H9 (cell line): Measurements from ENCODE around the gene POMGNT2. TPM values are rescaled to one million over a fixed set of nuclear protein-coding genes. Genes with fewer than 3 reads are reported as not detected.

ENCODE experiments used
- DNase-seq: peaks from one replicate; pipeline ENCODE4 v3.0.0-alpha.2; 2017
- H2AFZ ChIP-seq: one replicate; pipeline ENCODE4 v1.6.1; 2013; ENCODE audit warnings: mild to moderate bottlenecking, low read length, control low read depth, moderate library complexity
- H2AK5ac ChIP-seq: 2 replicates; pipeline ENCODE4 v1.6.1; 2013; ENCODE audit warnings: low read length, control low read depth, mixed read lengths; ENCODE audit not compliant: insufficient read length
- H2BK120ac ChIP-seq: one replicate; pipeline ENCODE4 v1.6.1; 2013; ENCODE audit warnings: low read depth, mild to moderate bottlenecking, low read length, control low read depth, inconsistent platforms; ENCODE audit not compliant: poor library complexity, severe bottlenecking
- H2BK12ac ChIP-seq: 2 replicates; pipeline ENCODE4 v1.6.1; 2013; ENCODE audit warnings: low read length, control low read depth, mixed read lengths, low read depth; ENCODE audit not compliant: insufficient read length
- H2BK15ac ChIP-seq: 2 replicates; pipeline ENCODE4 v1.6.1; 2013; ENCODE audit warnings: low read depth, low read length, control low read depth
- H2BK20ac ChIP-seq: one replicate; pipeline ENCODE4 v1.6.1; 2013; ENCODE audit warnings: low read depth, mild to moderate bottlenecking, low read length, control low read depth, inconsistent platforms; ENCODE audit not compliant: poor library complexity, severe bottlenecking
- H2BK5ac ChIP-seq: 2 replicates; pipeline ENCODE4 v1.6.1; 2013; ENCODE audit warnings: low read length, control low read depth, mixed read lengths; ENCODE audit not compliant: insufficient read length
- H3K14ac ChIP-seq: 2 replicates; pipeline ENCODE4 v1.6.1; 2013; ENCODE audit warnings: low read length, control low read depth; ENCODE audit not compliant: insufficient read depth
- H3K18ac ChIP-seq: 2 replicates; pipeline ENCODE4 v1.6.1; 2013; ENCODE audit warnings: low read depth, mild to moderate bottlenecking, mixed read lengths, low read length, control low read depth; ENCODE audit not compliant: insufficient read length
- H3K23ac ChIP-seq: 2 replicates; pipeline ENCODE4 v1.6.1; 2013; ENCODE audit warnings: low read length, control low read depth, mixed read lengths, low read depth; ENCODE audit not compliant: insufficient read length
- H3K23me2 ChIP-seq: 2 replicates; pipeline ENCODE4 v1.6.1; 2013; ENCODE audit warnings: low read depth, mild to moderate bottlenecking, mixed read lengths, low read length, control low read depth; ENCODE audit not compliant: insufficient read length, poor library complexity, severe bottlenecking
- H3K27ac ChIP-seq: 2 replicates; pipeline ENCODE4 v1.5.1; 2013; ENCODE audit warnings: low read length, control low read depth, mixed read lengths, low read depth; ENCODE audit not compliant: insufficient read length
- H3K27me3 ChIP-seq: 2 replicates; pipeline ENCODE4 v1.6.1; 2013; ENCODE audit warnings: low read length, control low read depth, inconsistent platforms; ENCODE audit not compliant: insufficient read depth
- H3K4ac ChIP-seq: 2 replicates; pipeline ENCODE4 v1.6.1; 2013; ENCODE audit warnings: low read depth, mild to moderate bottlenecking, control low read depth, inconsistent platforms, low read length, moderate library complexity
- H3K4me1 ChIP-seq: 2 replicates; pipeline ENCODE4 v1.6.1; 2013; ENCODE audit warnings: low read length, control low read depth, inconsistent platforms; ENCODE audit not compliant: insufficient read depth
- H3K4me2 ChIP-seq: 2 replicates; pipeline ENCODE4 v1.6.1; 2013; ENCODE audit warnings: low read length, control low read depth, mixed read lengths; ENCODE audit not compliant: insufficient read length, insufficient read depth
- H3K56ac ChIP-seq: 2 replicates; pipeline ENCODE4 v1.6.1; 2013; ENCODE audit warnings: low read depth, mild to moderate bottlenecking, mixed read lengths, low read length, control low read depth; ENCODE audit not compliant: insufficient read length
- H3K79me1 ChIP-seq: 2 replicates; pipeline ENCODE4 v1.6.1; 2013; ENCODE audit warnings: low read depth, mild to moderate bottlenecking, moderate library complexity, low read length, control low read depth, inconsistent platforms; ENCODE audit not compliant: insufficient read depth, poor library complexity, severe bottlenecking
- H3K79me2 ChIP-seq: 2 replicates; pipeline ENCODE4 v1.6.1; 2013; ENCODE audit warnings: low read length, control low read depth, inconsistent platforms; ENCODE audit not compliant: insufficient read depth
- H3K9ac ChIP-seq: 2 replicates; pipeline ENCODE4 v1.6.1; 2013; ENCODE audit warnings: low read length, control low read depth, mixed read lengths; ENCODE audit not compliant: insufficient read length; ENCODE audit errors: extremely low read depth
- H3K9me3 ChIP-seq: one replicate; pipeline ENCODE4 v1.6.1; 2013; ENCODE audit warnings: low read depth, low read length, inconsistent platforms; ENCODE audit not compliant: control insufficient read depth
- H3T11ph ChIP-seq: one replicate; pipeline ENCODE4 v1.6.1; 2013; ENCODE audit warnings: mild to moderate bottlenecking, low read length, control low read depth, inconsistent platforms
- H4K20me1 ChIP-seq: one replicate; pipeline ENCODE4 v1.6.1; 2013; ENCODE audit not compliant: control insufficient read depth, insufficient read length, insufficient read depth
- H4K5ac ChIP-seq: 2 replicates; pipeline ENCODE4 v1.6.1; 2013; ENCODE audit warnings: low read depth, mild to moderate bottlenecking, mixed read lengths, low read length, control low read depth; ENCODE audit not compliant: insufficient read length
- H4K8ac ChIP-seq: replicated peaks from 2 replicates; pipeline ENCODE4 v1.6.1; 2013; ENCODE audit warnings: low read length, control low read depth, mixed read lengths, low read depth; ENCODE audit not compliant: insufficient read length
- H4K91ac ChIP-seq: 2 replicates; pipeline ENCODE4 v1.6.1; 2013; ENCODE audit warnings: low read depth, mild to moderate bottlenecking, moderate library complexity, mixed read lengths, low read length, control low read depth; ENCODE audit not compliant: insufficient read length
- H3K27ac Mint-ChIP-seq, 3 experiments: 2 replicates in 2 of 3; 3 replicates in 1 of 3; pipeline ENCODE4 v1.8.0; 2020 to 2021; ENCODE audit warnings: mixed read lengths in 3 of 3, mild to moderate bottlenecking in 1 of 3, moderate library complexity in 1 of 3
- H3K27me3 Mint-ChIP-seq: 2 replicates; pipeline ENCODE4 v1.8.0; 2021; ENCODE audit warnings: low read depth, mild to moderate bottlenecking, moderate library complexity, mixed read lengths
- H3K36me3 Mint-ChIP-seq, 3 experiments: 2 replicates in 2 of 3; 3 replicates in 1 of 3; pipeline ENCODE4 v1.8.0; 2020 to 2021; ENCODE audit warnings: low read depth in 3 of 3, mixed read lengths in 3 of 3; ENCODE audit not compliant: insufficient read depth in 1 of 3
- H3K4me1 Mint-ChIP-seq, 2 experiments: 2 replicates each; pipeline ENCODE4 v1.8.0; 2020; ENCODE audit warnings: mixed read lengths in 2 of 2
- H3K4me3 Mint-ChIP-seq, 2 experiments: 2 replicates in 1 of 2; 3 replicates in 1 of 2; pipeline ENCODE4 v1.8.0; 2020 to 2021; ENCODE audit warnings: mild to moderate bottlenecking in 2 of 2, mixed read lengths in 2 of 2, moderate library complexity in 1 of 2
- H3K9me3 Mint-ChIP-seq, 2 experiments: 2 replicates in 1 of 2; 3 replicates in 1 of 2; pipeline ENCODE4 v1.8.0; 2020; ENCODE audit warnings: mild to moderate bottlenecking in 2 of 2, mixed read lengths in 2 of 2, moderate library complexity in 1 of 2
- WGBS: extraction: QIAGEN DNeasy Blood & Tissue Kit; methylation state at CpG from one replicate; pipeline ENCODE4 v1.1.7; 2013; ENCODE audit warnings: missing lambda C conversion rate, low lambda C conversion rate, mixed read lengths; ENCODE audit not compliant: insufficient read length; ENCODE audit errors: extremely low coverage; 5-methylcytosine and 5-hydroxymethylcytosine counted together
- total RNA-seq: library from RNA; stranded (reverse); gene quantifications from 2 replicates; pipeline ENCODE4 v1.2.1, GENCODE V29; 2021
- TF ChIP-seq, protein P1 (sequence below): fragments of 200-600 bp; sonication (generic); conservative IDR thresholded peaks from 3 replicates; pipeline ENCODE4 v1.8.0; 2021; ENCODE audit warnings: antibody characterized with exemption, mild to moderate bottlenecking

The POMGNT2 gene
- total RNA-seq, 1 experiment from 2014 or later = 14.0 TPM

DNA sequence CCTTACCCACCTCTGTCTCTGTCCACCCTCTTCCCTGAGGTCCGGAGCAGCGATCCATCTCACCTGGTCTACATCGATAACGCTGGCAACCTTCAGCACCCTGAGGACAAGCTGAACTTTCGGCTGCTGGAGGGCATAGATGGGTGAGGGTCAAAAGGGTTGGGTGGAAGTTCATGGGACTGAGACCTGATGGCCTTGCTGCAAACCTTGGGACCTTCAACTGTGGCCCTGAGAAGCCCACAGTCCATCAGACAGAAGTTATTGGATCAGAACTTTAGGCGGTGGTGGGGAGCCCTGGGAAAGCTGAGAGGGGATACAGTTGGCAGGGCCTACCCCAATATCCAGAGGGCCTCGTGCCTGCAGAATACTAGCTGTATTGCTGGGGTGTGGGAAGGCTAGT, 50.5 kb downstream of the POMGNT2 start:
- no peak overlapping the region for H3K23ac ChIP-seq
- no peak overlapping the region for H2BK120ac ChIP-seq
- peaks cover 2 to 13% (median 3%) of the 10 kb centered on the region in 3 experiments; a peak in 5 of 7 replicates for H3K36me3 Mint-ChIP-seq
- no peaks in the 10 kb centered on the region for H3K9me3 ChIP-seq
- H4K91ac ChIP-seq = no peak overlapping the region
- no peak overlapping the region for H3K27ac ChIP-seq
- H2BK5ac ChIP-seq = no peak overlapping the region
- H3K14ac ChIP-seq = no peak overlapping the region
- H3K4me1 ChIP-seq = no peaks in the 10 kb centered on the region; the same call in 1 of the 2 replicates
- no peaks in the 10 kb centered on the region for H4K20me1 ChIP-seq
- 0 out of 4 replicates have a peak, but pooled peaks cover 1 to 6% of the 10 kb centered on the region in 2 experiments for H3K4me1 Mint-ChIP-seq
- H3K4ac ChIP-seq = no peak overlapping the region
- no peak overlapping the region for H3K4me3 Mint-ChIP-seq
- no peak overlapping the region for H4K8ac ChIP-seq
- H2BK15ac ChIP-seq = no peak overlapping the region
- H3K56ac ChIP-seq = no peak overlapping the region
- no peak overlapping the region for H2BK20ac ChIP-seq
- peaks cover 8 to 15% of the 10 kb centered on the region in 2 experiments for H3K9me3 Mint-ChIP-seq
- no peaks in the 10 kb centered on the region for H3K79me1 ChIP-seq
- H2BK12ac ChIP-seq = no peak overlapping the region
- H2AK5ac ChIP-seq = no peak overlapping the region
- H3K23me2 ChIP-seq = no peaks in the 10 kb centered on the region
- no peak overlapping the region for H3K27ac Mint-ChIP-seq
- H3T11ph ChIP-seq = no peak overlapping the region
- no peaks in the 10 kb centered on the region for H3K27me3 ChIP-seq
- peaks cover 14% of the 10 kb centered on the region for H3K27me3 Mint-ChIP-seq
- no peak overlapping the region for H3K18ac ChIP-seq
- H3K79me2 ChIP-seq = no peaks in the 10 kb centered on the region
- TF ChIP-seq, protein P1, sequence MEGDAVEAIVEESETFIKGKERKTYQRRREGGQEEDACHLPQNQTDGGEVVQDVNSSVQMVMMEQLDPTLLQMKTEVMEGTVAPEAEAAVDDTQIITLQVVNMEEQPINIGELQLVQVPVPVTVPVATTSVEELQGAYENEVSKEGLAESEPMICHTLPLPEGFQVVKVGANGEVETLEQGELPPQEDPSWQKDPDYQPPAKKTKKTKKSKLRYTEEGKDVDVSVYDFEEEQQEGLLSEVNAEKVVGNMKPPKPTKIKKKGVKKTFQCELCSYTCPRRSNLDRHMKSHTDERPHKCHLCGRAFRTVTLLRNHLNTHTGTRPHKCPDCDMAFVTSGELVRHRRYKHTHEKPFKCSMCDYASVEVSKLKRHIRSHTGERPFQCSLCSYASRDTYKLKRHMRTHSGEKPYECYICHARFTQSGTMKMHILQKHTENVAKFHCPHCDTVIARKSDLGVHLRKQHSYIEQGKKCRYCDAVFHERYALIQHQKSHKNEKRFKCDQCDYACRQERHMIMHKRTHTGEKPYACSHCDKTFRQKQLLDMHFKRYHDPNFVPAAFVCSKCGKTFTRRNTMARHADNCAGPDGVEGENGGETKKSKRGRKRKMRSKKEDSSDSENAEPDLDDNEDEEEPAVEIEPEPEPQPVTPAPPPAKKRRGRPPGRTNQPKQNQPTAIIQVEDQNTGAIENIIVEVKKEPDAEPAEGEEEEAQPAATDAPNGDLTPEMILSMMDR = no peak
- no peak overlapping the region for H4K5ac ChIP-seq
- WGBS = no CpG with 5 or more reads among the region's 7 CpGs
- H3K4me2 ChIP-seq = no peak overlapping the region
- no peak overlapping the region for H2AFZ ChIP-seq
- no peak for DNase-seq
- no peak overlapping the region for H3K9ac ChIP-seq
